ENCODE measurements around the gene SUGCT.

Gene SUGCT

DNA sequence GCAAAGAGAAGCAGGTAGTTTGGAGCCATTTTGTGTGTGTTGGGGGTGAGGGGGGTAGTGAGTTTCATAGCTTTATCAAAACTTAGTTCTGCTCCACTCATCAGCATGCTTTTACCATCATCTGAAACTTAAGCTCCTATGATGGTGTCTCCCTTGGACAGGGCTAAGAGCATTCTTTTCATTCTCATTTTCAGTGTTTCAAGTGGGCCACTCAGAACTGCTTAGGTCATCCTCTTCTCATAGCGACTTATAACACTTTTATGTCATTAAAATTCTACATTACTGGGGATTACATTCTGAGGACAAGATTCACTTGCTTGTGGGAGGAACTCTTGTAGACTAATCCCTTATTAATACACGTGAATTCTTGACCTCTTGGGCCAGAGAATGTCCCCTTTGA lies 649.4 kb downstream of the SUGCT start:
- no peak for DNase-seq (ENCODE audit: low spot score)

DNA sequence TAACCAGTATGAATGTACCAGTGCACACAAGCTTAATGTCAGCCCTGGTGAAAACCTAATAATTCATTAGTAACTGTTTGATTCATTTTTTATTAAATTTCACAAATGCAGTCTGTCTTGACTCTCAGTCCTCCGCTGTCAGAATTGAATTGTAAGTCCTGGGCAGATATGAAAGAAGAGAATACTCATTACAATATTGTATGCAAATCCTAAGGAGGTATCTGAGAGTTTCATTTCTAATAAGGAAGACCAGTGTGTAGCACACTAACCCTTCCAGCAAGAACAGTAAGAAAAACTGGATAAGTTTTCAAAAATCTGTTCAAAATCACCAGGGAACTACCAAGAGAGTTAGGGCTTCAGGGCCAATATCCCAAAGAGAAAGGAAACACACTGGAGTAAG lies 652.1 kb downstream of the SUGCT start:
- DNase-seq (ENCODE audit: low spot score): no peak

DNA sequence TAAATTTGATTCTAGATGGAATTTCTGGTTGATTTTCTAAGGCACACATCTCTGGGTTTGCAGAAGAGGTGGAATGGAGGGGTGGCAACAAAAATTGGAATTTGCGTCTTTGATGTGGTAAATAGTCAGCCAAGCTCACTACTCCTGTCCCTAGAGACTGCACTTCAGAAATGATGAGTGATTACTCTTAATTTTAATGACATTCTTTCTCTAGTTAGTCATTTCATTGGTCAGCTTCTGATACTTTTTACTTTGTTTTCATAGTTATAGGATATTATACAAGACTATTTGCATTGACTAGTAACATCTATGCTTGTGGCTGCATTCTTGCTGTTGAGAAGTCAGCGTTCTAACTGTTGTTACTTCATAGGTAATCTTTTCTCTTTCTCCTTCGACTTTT lies 658.3 kb downstream of the SUGCT start:
- no peak for DNase-seq (ENCODE audit: low spot score)

DNA sequence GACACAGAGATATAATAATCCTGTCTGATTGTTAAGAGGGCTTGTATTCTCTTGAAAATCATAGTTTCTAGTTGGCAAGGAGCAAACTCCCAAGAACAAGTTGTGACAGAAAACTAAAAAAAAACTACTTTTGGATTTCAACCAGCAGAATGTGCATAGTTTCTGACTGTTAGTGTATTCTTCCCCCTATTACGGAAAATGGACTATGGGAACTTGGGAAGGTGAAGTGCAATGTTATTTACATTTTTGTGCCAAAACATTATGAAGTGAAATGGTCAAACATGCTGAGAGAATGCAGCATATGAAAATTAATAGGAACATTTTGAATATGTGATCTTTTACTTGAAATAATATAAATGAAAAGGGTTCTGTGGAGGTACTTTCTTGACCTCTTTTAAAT lies 660.8 kb downstream of the SUGCT start:
- no peak for DNase-seq (ENCODE audit: low spot score)

GRCh38 chr7:40796723-40797122 lies 661.9 kb downstream of the SUGCT start:
- no peak for DNase-seq (ENCODE audit: low spot score)

DNA sequence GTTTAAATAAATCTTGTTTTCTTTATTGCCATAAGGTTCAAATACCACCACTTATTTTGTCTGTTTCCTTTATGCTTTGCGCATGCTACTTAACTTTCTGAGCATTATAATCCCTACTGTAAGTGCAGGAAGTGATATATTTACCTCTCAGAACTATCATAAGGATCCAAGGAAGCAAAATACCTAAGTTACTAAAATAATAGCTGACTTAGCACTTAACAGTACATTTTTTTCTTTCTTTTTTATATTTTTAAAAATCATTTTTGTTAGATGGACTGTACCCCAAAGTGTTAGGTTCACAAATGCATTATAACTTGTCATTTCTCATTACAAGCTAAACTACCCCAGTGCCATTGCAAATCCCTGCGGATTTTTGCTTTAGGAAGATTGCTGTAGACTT lies 663.8 kb downstream of the SUGCT start:
- DNase-seq (ENCODE audit: low spot score): no peak

DNA sequence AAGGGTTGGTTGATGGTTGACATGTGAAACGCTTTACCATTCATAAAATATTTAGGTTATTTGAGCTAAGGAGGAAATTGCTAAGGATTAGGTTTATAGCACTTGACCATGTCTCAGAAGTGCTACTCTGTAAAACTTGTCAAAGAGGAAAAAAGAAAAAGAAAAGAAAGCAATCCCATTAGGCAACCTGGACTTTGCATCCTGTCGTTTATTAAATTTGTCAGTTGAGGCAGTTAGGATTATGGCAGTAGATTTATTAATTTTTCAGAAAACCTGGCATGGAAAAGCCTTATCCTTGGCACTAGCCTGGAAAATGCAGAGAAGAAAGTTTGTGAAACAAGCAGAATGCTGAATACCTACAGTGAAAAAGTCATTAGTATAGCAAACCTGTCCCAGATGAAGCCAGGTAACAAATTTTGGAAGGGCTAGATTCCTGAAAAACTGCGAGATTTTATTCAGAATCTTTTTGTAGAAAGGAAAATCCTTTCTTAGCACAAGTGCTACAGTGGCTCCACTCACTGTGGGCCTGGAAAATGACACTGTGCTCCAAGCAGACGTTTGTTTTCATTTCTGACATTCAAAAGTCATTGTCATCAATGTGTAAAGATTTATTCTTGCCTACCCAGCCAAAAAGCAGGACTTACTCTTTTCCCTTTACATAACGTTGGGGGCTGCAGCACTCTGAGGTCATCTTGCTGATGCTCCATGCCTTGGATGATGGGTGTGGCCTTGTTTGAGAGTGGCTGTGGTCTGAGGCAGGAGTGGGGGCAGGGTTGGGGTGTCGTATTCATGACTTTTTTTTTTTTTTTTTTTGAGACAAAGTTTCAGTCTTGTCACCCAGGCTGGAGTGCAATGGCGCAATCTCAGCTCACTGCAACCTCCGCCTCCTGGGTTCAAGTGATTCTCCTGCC lies 664.9 kb downstream of the SUGCT start:
- no peak for DNase-seq (ENCODE audit: low spot score)

DNA sequence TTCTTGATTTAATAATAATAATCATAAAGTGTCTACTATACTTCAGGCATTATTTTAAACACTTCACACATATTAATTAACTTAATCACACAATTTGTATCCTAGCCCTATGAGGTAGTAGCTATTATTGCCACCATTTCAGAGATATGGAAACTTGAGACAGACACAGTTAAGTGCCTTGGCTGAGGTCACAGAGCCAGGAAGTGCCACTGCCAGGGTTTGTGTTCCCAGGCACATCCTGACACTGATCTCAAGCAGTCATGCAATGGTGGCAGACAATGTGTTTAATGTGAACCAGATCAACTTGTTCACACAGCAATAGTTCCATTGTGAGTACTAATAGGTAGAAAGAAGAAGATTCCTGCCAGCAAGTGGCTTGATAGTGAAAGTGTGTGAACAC lies 666.0 kb downstream of the SUGCT start:
- no peak for DNase-seq (ENCODE audit: low spot score)

DNA sequence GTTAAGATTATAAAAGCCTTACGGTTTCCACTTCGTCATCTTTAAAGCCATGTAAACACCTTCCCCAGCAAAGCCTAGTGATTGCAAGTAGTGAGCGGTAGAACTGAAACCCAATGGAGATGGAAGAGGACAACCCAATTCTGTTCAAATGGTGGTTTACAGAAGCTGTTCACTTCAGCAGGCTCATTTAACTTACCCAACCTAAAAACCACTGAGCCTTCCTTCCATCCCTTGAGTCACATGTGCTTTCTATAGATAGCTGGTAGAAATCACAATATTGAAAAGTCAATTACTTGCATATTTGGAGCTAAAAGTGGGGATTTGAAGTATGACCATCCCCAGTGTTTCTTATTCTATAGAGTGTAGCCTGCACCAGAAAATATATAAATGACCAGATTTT lies 667.7 kb downstream of the SUGCT start:
- no peak for DNase-seq (ENCODE audit: low spot score)

DNA sequence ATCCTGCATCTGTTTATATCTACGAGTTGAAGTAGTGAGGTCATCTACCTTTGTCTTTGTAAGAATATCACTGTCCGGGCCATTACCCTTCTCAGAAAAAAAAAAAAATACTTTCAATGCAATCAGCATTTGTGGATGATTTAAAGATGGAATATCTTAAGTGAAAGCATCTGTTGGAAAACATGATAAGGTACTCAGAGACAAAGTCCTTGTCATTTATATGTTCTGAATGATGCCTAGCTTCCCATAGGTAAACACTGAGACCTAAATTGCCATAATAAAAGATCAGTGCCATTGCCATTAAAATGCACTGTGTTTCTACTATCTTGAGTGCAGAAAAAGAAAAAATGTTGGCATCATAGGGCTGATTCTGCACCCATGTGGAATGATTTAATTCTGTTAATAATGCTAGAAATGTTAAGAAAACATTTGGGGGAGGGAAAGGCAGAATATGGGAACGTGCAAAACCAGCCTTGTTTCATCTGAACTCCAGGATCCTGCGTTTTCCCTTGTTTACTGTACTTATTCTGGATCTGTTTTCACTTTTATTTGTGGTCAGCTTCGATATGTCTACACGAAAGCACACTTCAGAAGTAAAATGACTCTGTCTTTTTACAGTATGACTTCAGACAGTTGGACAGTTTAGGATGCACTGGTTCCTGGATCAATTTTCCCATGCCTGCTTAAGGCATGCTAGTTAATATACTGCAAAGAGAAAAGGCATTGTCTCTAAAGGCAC lies 669.8 kb downstream of the SUGCT start:
- DNase-seq (ENCODE audit: low spot score): no peak

- DNase-seq (ENCODE audit: low spot score): no peak
These were observed 670.6 kb downstream of the SUGCT start for GRCh38 chr7:40805361-40805760.

DNA sequence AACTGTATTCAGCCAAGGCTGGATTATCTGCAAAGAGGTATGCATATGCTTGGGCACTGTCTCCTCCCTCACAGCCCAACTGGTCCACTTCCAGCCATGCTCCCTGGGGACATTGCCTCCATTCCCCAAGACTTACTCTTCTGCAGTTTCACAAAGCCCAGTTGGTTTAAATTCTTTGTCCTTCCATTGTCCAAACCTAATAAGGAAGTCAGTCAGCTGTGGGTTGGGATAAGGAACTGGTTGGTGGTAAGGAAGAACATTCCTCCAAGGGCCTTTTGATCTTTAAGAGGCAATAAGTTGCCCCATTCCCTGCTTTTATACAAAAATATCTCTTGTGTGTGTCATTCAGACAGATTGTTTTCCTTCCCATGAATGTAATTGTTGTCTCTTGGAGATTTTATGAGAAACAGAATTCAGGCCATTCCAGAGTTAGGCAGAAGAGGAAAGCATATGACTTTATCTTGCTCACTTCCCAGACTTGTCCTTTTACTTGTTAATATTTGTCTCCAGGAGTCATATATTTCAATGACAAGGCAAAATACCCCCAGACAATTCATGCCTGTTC lies 673.7 kb downstream of the SUGCT start:
- peak; percentile 74 for DNase-seq (ENCODE audit: low spot score)

DNA sequence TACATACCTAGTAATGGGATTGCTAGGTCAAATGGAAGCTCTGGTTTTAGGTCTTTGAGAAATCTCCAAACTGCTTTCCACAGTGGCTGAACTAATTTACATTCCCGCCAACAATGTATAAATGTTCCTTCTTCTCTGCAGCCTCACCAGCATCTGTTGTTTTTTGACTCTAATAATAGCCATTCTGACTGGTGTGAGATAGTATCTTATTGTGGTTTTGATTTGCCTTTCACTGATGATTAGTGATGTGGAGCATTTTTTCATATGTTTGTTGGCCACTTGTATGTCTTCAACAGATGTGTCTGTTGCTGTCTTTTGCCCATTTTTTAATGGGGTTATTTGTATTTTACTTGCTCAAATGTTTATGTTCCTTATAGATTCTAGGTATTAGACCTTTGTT lies 675.5 kb downstream of the SUGCT start:
- DNase-seq (ENCODE audit: low spot score): no peak

GRCh38 chr7:40811666-40812065 lies 676.9 kb downstream of the SUGCT start:
- DNase-seq (ENCODE audit: low spot score): no peak

DNA sequence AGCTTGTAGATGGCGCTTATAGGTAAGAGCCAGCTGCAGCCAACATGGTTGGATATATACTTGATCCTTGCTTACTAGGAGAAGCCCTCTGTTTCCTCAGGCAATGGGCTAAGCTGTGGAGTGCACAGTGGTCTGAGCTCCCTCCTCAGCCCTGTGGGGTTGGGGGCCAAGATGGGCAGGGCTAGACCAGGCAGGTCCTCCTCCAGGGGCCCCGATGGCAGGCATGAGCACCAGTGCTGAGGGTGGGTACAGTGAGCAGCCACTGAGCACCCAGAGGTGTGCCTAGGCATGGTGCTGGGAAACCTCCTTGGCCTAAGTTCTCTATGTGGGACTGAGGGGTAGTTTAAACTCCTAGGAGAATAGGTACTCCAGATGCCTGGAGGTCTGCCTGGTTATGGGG lies 680.2 kb downstream of the SUGCT start:
- DNase-seq (ENCODE audit: low spot score): no peak

DNA sequence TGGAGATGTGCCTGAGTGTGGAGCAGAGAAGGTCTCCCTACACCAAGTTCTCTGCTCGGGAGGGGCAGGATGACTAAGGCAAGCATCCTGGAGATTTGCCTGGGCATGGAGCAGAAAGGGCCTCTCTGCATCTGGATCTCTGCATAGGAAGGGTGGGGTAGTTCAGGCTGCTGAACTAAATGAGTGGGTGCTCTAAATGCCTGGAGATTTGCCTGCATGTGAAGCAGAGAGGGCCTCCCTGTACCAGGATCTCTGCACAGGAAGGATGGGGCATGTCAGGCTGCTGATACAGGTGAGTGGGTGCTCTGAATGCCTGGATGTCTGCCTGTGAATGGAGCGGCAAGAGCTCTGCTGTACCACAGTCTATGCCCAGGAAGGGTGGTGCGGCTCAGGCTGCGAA lies 680.7 kb downstream of the SUGCT start:
- no peak for DNase-seq (ENCODE audit: low spot score)

- no peak for DNase-seq (ENCODE audit: low spot score)
These were observed 688.1 kb downstream of the SUGCT start for GRCh38 chr7:40822861-40823260.

- no peak for DNase-seq (ENCODE audit: low spot score)
These were observed 689.7 kb downstream of the SUGCT start for GRCh38 chr7:40824461-40824860.

- DNase-seq (ENCODE audit: low spot score): no peak
These were observed 691.8 kb downstream of the SUGCT start for GRCh38 chr7:40826411-40827221.

DNA sequence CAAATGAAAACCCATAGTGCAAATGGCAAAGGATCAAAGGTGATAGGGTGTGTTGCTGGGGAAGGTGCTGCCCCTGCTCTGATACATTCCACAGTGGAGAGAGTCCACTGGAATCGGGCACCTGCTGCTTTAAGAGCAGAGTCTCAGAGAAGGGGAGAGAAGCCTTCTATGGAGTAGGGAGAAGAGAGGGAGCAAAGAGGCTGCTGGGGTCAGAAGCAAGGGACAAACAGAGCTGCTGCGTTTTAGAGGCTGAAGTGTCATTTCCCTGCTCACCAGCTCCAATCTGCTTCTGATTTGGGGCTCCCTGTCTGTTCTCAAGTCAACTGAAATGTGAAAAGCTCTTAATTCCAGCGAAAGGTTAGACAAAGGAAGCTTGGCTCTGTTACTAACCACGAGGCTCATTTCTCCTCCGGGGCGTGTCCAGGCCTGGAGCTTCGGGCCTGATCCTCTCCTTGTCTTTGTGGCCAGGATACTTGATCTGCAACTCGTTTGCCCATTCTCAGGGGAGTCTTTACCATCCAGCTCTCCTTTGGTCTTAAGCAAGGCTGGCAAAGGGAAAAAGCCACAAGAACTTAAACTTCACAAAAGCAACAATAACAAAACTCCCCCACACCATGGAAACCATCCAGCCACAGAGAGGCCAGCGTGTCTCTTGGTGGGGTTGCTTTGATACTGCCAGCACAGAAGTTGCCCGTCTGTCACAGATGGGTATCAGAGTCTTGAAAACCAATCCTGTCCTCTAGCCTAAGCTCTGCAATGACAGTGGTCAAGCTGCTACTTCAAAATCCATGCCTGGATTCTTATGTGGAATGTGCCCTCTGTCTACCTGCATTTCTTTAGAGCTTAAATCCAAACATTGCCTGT lies 692.6 kb downstream of the SUGCT start:
- no peak for DNase-seq (ENCODE audit: low spot score)
